H1 (cell line): ENCODE data around the gene KISS1R. TPM values are rescaled to one million over a fixed set of nuclear protein-coding genes. Genes with fewer than 3 reads are reported as not detected.

ENCODE experiments used
- CEBPB ChIP-seq: IDR thresholded peaks from 2 replicates; pipeline ENCODE4 v1.6.1; 2012; ENCODE audit warnings: low read depth, low read length
- SIRT6 ChIP-seq: IDR thresholded peaks from one replicate; pipeline ENCODE4 v1.7.1; 2012; ENCODE audit warnings: low read length, inconsistent platforms
- polyA plus RNA-seq, 7 experiments: library from polyadenylated mRNA; depleted of rRNA in 3 of 7; stranded (reverse) in 5 of 7; unstranded in 2 of 7; fragments of >200 nt in 5 of 7; fragments of 200-250 nt in 2 of 7; gene quantifications; 1 replicate in 5 of 7; 2 replicates in 1 of 7; 4 replicates in 1 of 7; pipeline versions ENCODE4 v1.2.1 to v1.2.3, GENCODE V29; 2011 to 2013; ENCODE audit warnings: missing spikeins in 2 of 7, mixed read lengths in 2 of 7
- total RNA-seq: library from RNA; stranded (reverse); fragmentation: NEBNext Ultra II Directional; extraction: Animal tissue kit (Norgen Biotek cat#: 25700); gene quantifications from 2 replicates; pipeline ENCODE4 v1.2.1, GENCODE V29; 2021
- TF ChIP-seq, protein P1 (sequence below): IDR thresholded peaks from 2 replicates; pipeline ENCODE4 v1.6.1; 2012; ENCODE audit warnings: low read length, inconsistent platforms

The KISS1R gene
- total and polyA plus RNA-seq, 2 of the 8 experiments (the other 6 are each of a cell fraction or from before 2014, with no cell fraction given): 2.3 to 2.7 TPM

DNA sequence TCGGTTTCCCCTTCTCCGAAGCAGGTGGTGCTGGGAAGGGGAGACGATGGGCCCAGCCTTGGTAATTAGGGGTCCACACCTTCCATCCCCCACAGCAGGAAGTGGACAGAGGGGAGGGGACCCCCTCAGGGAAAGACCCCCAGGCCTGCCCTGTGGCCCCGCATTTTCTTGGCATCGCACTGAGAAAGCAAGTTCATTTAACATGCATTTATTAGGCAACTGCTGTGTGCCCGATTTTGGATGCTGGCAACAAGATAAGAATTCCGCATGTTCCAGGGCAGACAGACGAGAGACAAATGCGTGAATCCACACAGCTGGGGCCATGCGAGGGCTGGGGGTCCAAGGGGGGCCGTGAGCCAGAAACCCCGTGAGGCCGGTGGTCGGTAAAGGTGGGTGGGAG is 37.1 kb downstream of the KISS1R start (continued):
- TF ChIP-seq, protein P1, sequence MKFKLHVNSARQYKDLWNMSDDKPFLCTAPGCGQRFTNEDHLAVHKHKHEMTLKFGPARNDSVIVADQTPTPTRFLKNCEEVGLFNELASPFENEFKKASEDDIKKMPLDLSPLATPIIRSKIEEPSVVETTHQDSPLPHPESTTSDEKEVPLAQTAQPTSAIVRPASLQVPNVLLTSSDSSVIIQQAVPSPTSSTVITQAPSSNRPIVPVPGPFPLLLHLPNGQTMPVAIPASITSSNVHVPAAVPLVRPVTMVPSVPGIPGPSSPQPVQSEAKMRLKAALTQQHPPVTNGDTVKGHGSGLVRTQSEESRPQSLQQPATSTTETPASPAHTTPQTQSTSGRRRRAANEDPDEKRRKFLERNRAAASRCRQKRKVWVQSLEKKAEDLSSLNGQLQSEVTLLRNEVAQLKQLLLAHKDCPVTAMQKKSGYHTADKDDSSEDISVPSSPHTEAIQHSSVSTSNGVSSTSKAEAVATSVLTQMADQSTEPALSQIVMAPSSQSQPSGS: no peak
- TF ChIP-seq CEBPB (no peak), SIRT6 (no peak)
